Astrocyte of the spinal cord (primary cell): ENCODE data around the gene BHMT2.

Experiments used
- DNase-seq: peaks from one replicate; pipeline ENCODE4 v3.0.0; 2011; ENCODE audit warnings: low read depth, low spot score
- H3K4me3 ChIP-seq: 2 replicates; pipeline ENCODE4 v1.5.1; 2011; ENCODE audit warnings: low read depth, mild to moderate bottlenecking, low read length, moderate library complexity
- CTCF ChIP-seq: IDR thresholded peaks from 2 replicates; pipeline ENCODE4 v1.5.1; 2012; ENCODE audit warnings: low read depth, mild to moderate bottlenecking, low read length, inconsistent platforms
- in situ Hi-C: cut with HindIII; loops from 2 replicates; pipeline ENCODE4 v1.10.0; 2017; ENCODE audit warnings: low sequenced_read_pairs

Gene BHMT2

GRCh38 chr5:79111387-79111959 lies 41.9 kb downstream of the BHMT2 start, which contains the start of gene BHMT:
BHMT (plus strand) TSS chr5:79111809; CDS start chr5:79111886, 77 bp downstream.
- no peak for DNase-seq
- no peak for TF ChIP-seq CTCF
- in situ Hi-C loops: no loop called here
- no peak within 1 kb of the TSS for H3K4me3 ChIP-seq

- in situ Hi-C loops: no loop called here
- no peak for TF ChIP-seq CTCF
- no peak for DNase-seq
- H3K4me3 ChIP-seq: no peak overlapping the region
These were observed 42.6 kb downstream of the BHMT2 start for GRCh38 chr5:79111960-79112702.

- no peak for DNase-seq
- in situ Hi-C loops: no loop called here
- no peak for TF ChIP-seq CTCF
- no peak overlapping the region for H3K4me3 ChIP-seq
These were observed 43.1 kb downstream of the BHMT2 start for GRCh38 chr5:79112703-79113058.

GRCh38 chr5:79119486-79119885 lies 49.9 kb downstream of the BHMT2 start:
- in situ Hi-C loops: no loop called here
- no peak overlapping the region for H3K4me3 ChIP-seq
- DNase-seq: no peak
- TF ChIP-seq CTCF: no peak

GRCh38 chr5:79120221-79120620 lies 50.7 kb downstream of the BHMT2 start:
- in situ Hi-C loops: no loop called here
- H3K4me3 ChIP-seq: no peak overlapping the region
- DNase-seq: no peak
- no peak for TF ChIP-seq CTCF

GRCh38 chr5:79122973-79123372 lies 53.4 kb downstream of the BHMT2 start:
- in situ Hi-C loops: no loop called here
- DNase-seq: no peak
- H3K4me3 ChIP-seq: no peak overlapping the region
- no peak for TF ChIP-seq CTCF
